Activated CD4-positive, alpha-beta T cell treated with anti-CD3 and anti-CD28 coated beads for 36 hours (primary cell): ENCODE results near the gene HTR5A. TPM values are rescaled to one million over a fixed set of nuclear protein-coding genes. Genes with fewer than 3 reads are reported as not detected.

Source experiments
- ATAC-seq: fragments of 200-7000 bp; cut with Tn5 transposase; one replicate; pipeline ENCODE4 v1.10.0; 2021; ENCODE audit warnings: mild to moderate bottlenecking, moderate library complexity
- CTCF ChIA-PET: fragments of 350-600 bp; sonication (Branson Sonifier 250); formaldehyde crosslinking; loops from one replicate; lab custom pipeline; 2021; ENCODE audit warnings: antibody characterized with exemption; lab: Charles Lee
- POLR2A ChIA-PET: fragments of 350-600 bp; sonication (Branson Sonifier 250); formaldehyde crosslinking; loops from one replicate; lab custom pipeline; 2021; ENCODE audit warnings: antibody characterized with exemption, inconsistent platforms; lab: Charles Lee
- DNase-seq: peaks from one replicate; pipeline ENCODE4 v3.0.0-alpha.2; 2020
- H3K27ac Mint-ChIP-seq: one replicate; pipeline ENCODE4 v1.8.0; 2021; ENCODE audit warnings: mixed read lengths
- H3K27me3 Mint-ChIP-seq: one replicate; pipeline ENCODE4 v1.8.0; 2021; ENCODE audit warnings: mixed read lengths
- H3K36me3 Mint-ChIP-seq: one replicate; pipeline ENCODE4 v1.8.0; 2021; ENCODE audit warnings: low read depth, mixed read lengths
- H3K4me1 Mint-ChIP-seq: one replicate; pipeline ENCODE4 v1.8.0; 2021; ENCODE audit warnings: mixed read lengths
- H3K4me3 Mint-ChIP-seq: one replicate; pipeline ENCODE4 v1.8.0; 2021; ENCODE audit warnings: mild to moderate bottlenecking, moderate library complexity, mixed read lengths
- H3K9me3 Mint-ChIP-seq: one replicate; pipeline ENCODE4 v1.8.0; 2021; ENCODE audit warnings: low read depth, mixed read lengths
- intact Hi-C, 2 experiments: fragments of 100-400 bp; cut with DNase I in 1 of 2; cut with micrococcal nuclease in 1 of 2; formaldehyde crosslinking; loops; one replicate each; pipeline versions ENCODE4 v1.14.2 to v1.15.1; 2022 to 2024; cut with DNase I, micrococcal nuclease
- total RNA-seq, 2 experiments: library from RNA; stranded (reverse); gene quantifications; one replicate each; pipeline ENCODE4 v1.2.3, GENCODE V29; 2021

Gene HTR5A
- total RNA-seq, 2 experiments from 2014 or later: not detected

GRCh38 chr7:155093596-155093995 is 23.5 kb downstream of the HTR5A start:
- intact Hi-C loops: no loop called here
- POLR2A ChIA-PET: no interaction called here
- H3K27ac Mint-ChIP-seq: no peak overlapping the region

GRCh38 chr7:155094636-155095135 is 24.6 kb downstream of the HTR5A start:
- CTCF ChIA-PET: no interaction called here
- intact Hi-C loops: no loop called here
- Mint-ChIP-seq H3K4me1 (peaks cover 9% of the 10 kb centered on the region), H3K9me3 (peaks cover 4% of the 10 kb centered on the region), H3K27me3 (peaks cover 8% of the 10 kb centered on the region), H3K27ac (no peak overlapping the region), H3K36me3 (no peaks in the 10 kb centered on the region), H3K4me3 (no peak overlapping the region)
- ATAC-seq: no peak
- DNase-seq: no peak
- POLR2A ChIA-PET: no interaction called here

More at GRCh38 chr7:155093596-155093995, 23.5 kb downstream of the HTR5A start:
- CTCF ChIA-PET: interaction anchor here (0.7 kb wide), 1 partner anchor 166 kb away, joined by 3 read pairs; no protein-coding TSS in a partner anchor
- Mint-ChIP-seq H3K4me3 (no peak overlapping the region), H3K9me3 (peaks cover 4% of the 10 kb centered on the region), H3K36me3 (no peaks in the 10 kb centered on the region), H3K4me1 (peaks cover 9% of the 10 kb centered on the region), H3K27me3 (peaks cover 8% of the 10 kb centered on the region)
- DNase-seq (no peak), ATAC-seq (no peak)

- DNase-seq: no peak
- Mint-ChIP-seq H3K27ac (no peak overlapping the region), H3K4me1 (no peaks in the 10 kb centered on the region), H3K4me3 (no peak overlapping the region), H3K36me3 (no peaks in the 10 kb centered on the region), H3K9me3 (peaks cover 4% of the 10 kb centered on the region), H3K27me3 (peaks cover 8% of the 10 kb centered on the region)
- CTCF ChIA-PET: no interaction called here
- intact Hi-C loops: no loop called here
- POLR2A ChIA-PET: no interaction called here
- ATAC-seq: no peak
Measured at GRCh38 chr7:155097338-155097737, 27.2 kb downstream of the HTR5A start.

GRCh38 chr7:155103839-155104238 is 33.7 kb downstream of the HTR5A start:
- H3K4me3 Mint-ChIP-seq: no peak overlapping the region
- H3K36me3 Mint-ChIP-seq: no peaks in the 10 kb centered on the region

GRCh38 chr7:155104913-155105312 is 34.8 kb downstream of the HTR5A start:
- peaks cover 12% of the 10 kb centered on the region for H3K27me3 Mint-ChIP-seq
- no peaks in the 10 kb centered on the region for H3K9me3 Mint-ChIP-seq
- ChIA-PET CTCF (no interaction called here), POLR2A (no interaction called here)
- no peak for ATAC-seq
- no peak for DNase-seq
- H3K27ac Mint-ChIP-seq: no peak overlapping the region
- no peak overlapping the region for H3K4me3 Mint-ChIP-seq
- H3K4me1 Mint-ChIP-seq: no peaks in the 10 kb centered on the region
- intact Hi-C loops: no loop called here
- no peaks in the 10 kb centered on the region for H3K36me3 Mint-ChIP-seq

More at GRCh38 chr7:155103839-155104238, 33.7 kb downstream of the HTR5A start:
- intact Hi-C loops: no loop called here
- ATAC-seq (no peak), DNase-seq (no peak)
- ChIA-PET CTCF (no interaction called here), POLR2A (no interaction called here)
- Mint-ChIP-seq H3K27me3 (peaks cover 10% of the 10 kb centered on the region), H3K9me3 (no peaks in the 10 kb centered on the region), H3K4me1 (no peaks in the 10 kb centered on the region), H3K27ac (no peak overlapping the region)

- CTCF ChIA-PET: no interaction called here
- intact Hi-C loops: no loop called here
Measured at GRCh38 chr7:155106356-155106755, 36.2 kb downstream of the HTR5A start.

GRCh38 chr7:155107126-155107525 is 37.0 kb downstream of the HTR5A start:
- peaks cover 20% of the 10 kb centered on the region for H3K27me3 Mint-ChIP-seq
- DNase-seq (no peak), ATAC-seq (no peak)
- POLR2A ChIA-PET: no interaction called here
- CTCF ChIA-PET: interaction anchor here (0.8 to 0.9 kb wide), 2 partner anchors 27 to 110 kb away, joined by 3 read pairs; no protein-coding TSS in a partner anchor
- no peaks in the 10 kb centered on the region for H3K4me1 Mint-ChIP-seq
- H3K9me3 Mint-ChIP-seq: no peaks in the 10 kb centered on the region
- no peak overlapping the region for H3K4me3 Mint-ChIP-seq
- no peaks in the 10 kb centered on the region for H3K36me3 Mint-ChIP-seq
- intact Hi-C loops: no loop called here
- no peak overlapping the region for H3K27ac Mint-ChIP-seq

More at GRCh38 chr7:155106356-155106755, 36.2 kb downstream of the HTR5A start:
- POLR2A ChIA-PET: no interaction called here
- Mint-ChIP-seq H3K27ac (no peak overlapping the region), H3K4me3 (no peak overlapping the region), H3K9me3 (no peaks in the 10 kb centered on the region), H3K4me1 (no peaks in the 10 kb centered on the region), H3K36me3 (no peaks in the 10 kb centered on the region), H3K27me3 (peaks cover 18% of the 10 kb centered on the region)
- no peak for DNase-seq
- ATAC-seq: no peak

- ChIA-PET POLR2A (no interaction called here), CTCF (interaction anchor here (0.8 to 1.0 kb wide), 2 partner anchors 23 to 182 kb away, joined by 3 read pairs; no protein-coding TSS in a partner anchor)
- Mint-ChIP-seq H3K4me3 (no peak overlapping the region), H3K36me3 (no peaks in the 10 kb centered on the region), H3K27me3 (peaks cover 21% of the 10 kb centered on the region), H3K27ac (no peak overlapping the region), H3K4me1 (no peaks in the 10 kb centered on the region), H3K9me3 (no peaks in the 10 kb centered on the region)
- no peak for ATAC-seq
- DNase-seq: no peak
- intact Hi-C loops: no loop called here
Measured at GRCh38 chr7:155108144-155108901, 38.2 kb downstream of the HTR5A start.

- CTCF ChIA-PET: no interaction called here
- no peak overlapping the region for H3K4me3 Mint-ChIP-seq
- intact Hi-C loops: no loop called here
- no peak overlapping the region for H3K27ac Mint-ChIP-seq
- H3K27me3 Mint-ChIP-seq: peaks cover 23% of the 10 kb centered on the region
- no peaks in the 10 kb centered on the region for H3K9me3 Mint-ChIP-seq
- DNase-seq: no peak
- no peaks in the 10 kb centered on the region for H3K4me1 Mint-ChIP-seq
- no peaks in the 10 kb centered on the region for H3K36me3 Mint-ChIP-seq
- no peak for ATAC-seq
- POLR2A ChIA-PET: no interaction called here
Measured at GRCh38 chr7:155109121-155109520, 39.0 kb downstream of the HTR5A start.

- H3K27me3 Mint-ChIP-seq: peaks cover 27% of the 10 kb centered on the region
- H3K9me3 Mint-ChIP-seq: peaks cover 4% of the 10 kb centered on the region
- ChIA-PET CTCF (no interaction called here), POLR2A (no interaction called here)
- H3K27ac Mint-ChIP-seq: no peak overlapping the region
- intact Hi-C loops: no loop called here
- ATAC-seq: no peak
- no peak for DNase-seq
- H3K4me3 Mint-ChIP-seq: no peak overlapping the region
- H3K4me1 Mint-ChIP-seq: no peaks in the 10 kb centered on the region
- H3K36me3 Mint-ChIP-seq: no peaks in the 10 kb centered on the region
Measured at GRCh38 chr7:155115288-155115687, 45.2 kb downstream of the HTR5A start.

- CTCF ChIA-PET: no interaction called here
- intact Hi-C loops: no loop called here
- Mint-ChIP-seq H3K36me3 (no peaks in the 10 kb centered on the region), H3K4me3 (no peak overlapping the region), H3K27me3 (peaks cover 22% of the 10 kb centered on the region), H3K27ac (no peak overlapping the region), H3K4me1 (no peaks in the 10 kb centered on the region), H3K9me3 (peaks cover 4% of the 10 kb centered on the region)
- POLR2A ChIA-PET: no interaction called here
- DNase-seq: no peak
- ATAC-seq: no peak
Measured at GRCh38 chr7:155119801-155120382, 49.8 kb downstream of the HTR5A start.

- no peak overlapping the region for H3K27ac Mint-ChIP-seq
- peaks cover 4% of the 10 kb centered on the region for H3K9me3 Mint-ChIP-seq
- CTCF ChIA-PET: no interaction called here
- H3K4me3 Mint-ChIP-seq: no peak overlapping the region
- H3K27me3 Mint-ChIP-seq: peaks cover 22% of the 10 kb centered on the region
- intact Hi-C loops: no loop called here
- no peaks in the 10 kb centered on the region for H3K36me3 Mint-ChIP-seq
- POLR2A ChIA-PET: no interaction called here
- ATAC-seq (no peak), DNase-seq (no peak)
- no peaks in the 10 kb centered on the region for H3K4me1 Mint-ChIP-seq
Measured at GRCh38 chr7:155120460-155120859, 50.3 kb downstream of the HTR5A start.
